Fibroblast of gingiva (primary cell): ENCODE data around the gene BACH2.
"Not testable (repeated sequence)": the region's sequence is repeated elsewhere in the genome, so short reads cannot be mapped to it uniquely, and the experiment has no call there.

ENCODE experiments used
- DNase-seq: peaks from one replicate; pipeline ENCODE4 v3.0.0-alpha.2; 2011; ENCODE audit warnings: low read depth

BACH2 gene

GRCh38 chr6:90154755-90155470 lies 141.7 kb downstream of the BACH2 start:
- no peak for DNase-seq

GRCh38 chr6:90151576-90152422 lies 144.8 kb downstream of the BACH2 start:
- no peak for DNase-seq

GRCh38 chr6:90149280-90149679 lies 147.4 kb downstream of the BACH2 start:
- DNase-seq = no peak

GRCh38 chr6:90148867-90149266 lies 147.8 kb downstream of the BACH2 start:
- no peak for DNase-seq

GRCh38 chr6:90146921-90147649 lies 149.6 kb downstream of the BACH2 start:
- DNase-seq = no peak

GRCh38 chr6:90146024-90146423 lies 150.6 kb downstream of the BACH2 start:
- no peak for DNase-seq

GRCh38 chr6:90144928-90145555 lies 151.6 kb downstream of the BACH2 start:
- DNase-seq = no peak

- no peak for DNase-seq
Observed at GRCh38 chr6:90144396-90144795, 152.2 kb downstream of the BACH2 start.

GRCh38 chr6:90140683-90141082 lies 156.0 kb downstream of the BACH2 start:
- no peak for DNase-seq

- no peak for DNase-seq
Observed at GRCh38 chr6:90139272-90139817, 157.3 kb downstream of the BACH2 start.

- no peak for DNase-seq
Observed at GRCh38 chr6:90136837-90137568, 159.6 kb downstream of the BACH2 start.

GRCh38 chr6:90136176-90136575 lies 160.5 kb downstream of the BACH2 start:
- DNase-seq = no peak

- DNase-seq = peak; percentile 5
Observed at GRCh38 chr6:90135667-90136066, 161.0 kb downstream of the BACH2 start.

- DNase-seq = not testable (repeated sequence)
Observed at GRCh38 chr6:90133664-90134063, 163.0 kb downstream of the BACH2 start.

- peak; percentile 88 for DNase-seq
Observed at GRCh38 chr6:90131614-90132423, 164.8 kb downstream of the BACH2 start.

GRCh38 chr6:90131125-90131524 lies 165.5 kb downstream of the BACH2 start:
- no peak for DNase-seq

GRCh38 chr6:90128687-90129086 lies 168.0 kb downstream of the BACH2 start:
- DNase-seq = not testable (repeated sequence)

- no peak for DNase-seq
Observed at GRCh38 chr6:90127595-90127994, 169.0 kb downstream of the BACH2 start.

- no peak for DNase-seq
Observed at GRCh38 chr6:90126839-90127238, 169.8 kb downstream of the BACH2 start.

- no peak for DNase-seq
Observed at GRCh38 chr6:90126181-90126580, 170.5 kb downstream of the BACH2 start.
